Right lobe of liver (tissue), 4 donors: ENCODE data around the gene MIP.

Experiments
- CTCF ChIP-seq, 4 donors: fragments of 200-600 bp in 3 of 4; fragments of 450-650 bp in 1 of 4; IDR thresholded peaks; one replicate each; pipeline versions ENCODE4 v1.5.1 to v1.8.0; 2016 to 2022; ENCODE audit warnings: antibody characterized with exemption in 4 of 4, mild to moderate bottlenecking in 2 of 4
- POLR2A ChIP-seq: fragments of 450-650 bp; IDR thresholded peaks from one replicate; pipeline ENCODE4 v1.6.1; 2017; ENCODE audit warnings: antibody characterized with exemption, mild to moderate bottlenecking
- donor health status: DM: no; HTN: no; CAD: no.
- donor health status: DM: no; HTN: no; CAD: no.
- donor health status: DM: no; HTN: yes; CAD: no.

- TF ChIP-seq CTCF (IDR thresholded peaks at IDR 0.05) (no peak), POLR2A (no peak)
Measured at GRCh38 chr12:56476143-56476542, 21.7 kb upstream of the MIP start.
